ENCODE data around the gene SELE. TPM values are rescaled to one million over a fixed set of nuclear protein-coding genes. Genes with fewer than 3 reads are reported as not detected.

SELE gene
- total and polyA plus RNA-seq, 2 experiments from 2014 or later, result not detected

DNA sequence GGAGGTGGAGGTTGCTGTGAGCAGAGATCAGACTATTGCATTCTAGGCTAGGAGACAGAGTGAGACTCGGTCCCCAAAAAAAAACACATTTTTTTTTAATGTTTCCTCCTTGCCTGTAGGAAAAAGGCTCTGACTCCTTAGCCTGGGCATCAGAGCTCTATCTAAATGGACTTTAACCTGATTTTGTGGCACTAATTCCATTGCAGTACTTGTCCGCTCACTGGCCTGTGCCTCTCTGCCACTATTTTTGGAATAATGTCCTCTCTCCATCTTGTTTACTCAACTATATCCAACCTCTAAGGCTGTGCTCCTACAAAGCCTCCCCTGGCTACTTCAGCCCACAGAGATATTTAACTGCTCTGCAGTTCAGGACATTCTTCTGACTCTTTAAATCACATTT lies 34.3 kb upstream of the SELE start:
- Histone ChIP-seq H4K20me1 (ENCODE audit: insufficient read depth) (no peaks in the 10 kb centered on the region), H3K9me3 (ENCODE audit: low read depth) (no peaks in the 10 kb centered on the region), H3K4me2 (ENCODE audit: unreplicated experiment) (no peak overlapping the region), H3K36me3 (ENCODE audit: low read depth) (no peaks in the 10 kb centered on the region), H2AFZ (no peak overlapping the region), H3K27me3 (replicated peaks; ENCODE audit: insufficient read depth) (peaks cover 4% of the 10 kb centered on the region), H3K4me3 (no peak overlapping the region), H3K4me1 (ENCODE audit: insufficient read depth) (no peaks in the 10 kb centered on the region), H3K27ac (no peak overlapping the region), H3K9ac (no peak overlapping the region), H3F3A (ENCODE audit: insufficient read depth) (no peaks in the 10 kb centered on the region), H3K9me2 (ENCODE audit: insufficient read depth) (no peaks in the 10 kb centered on the region), H3K79me2 (ENCODE audit: insufficient read depth) (no peaks in the 10 kb centered on the region)
- in situ Hi-C loops (cut with MboI), result no loop called here
- 64 to 77% methylated on average over 2 of the region's 2 CpGs for WGBS, 2 experiments (ENCODE audit: low coverage in 1 of 2, low lambda C conversion rate in 2 of 2, missing lambda C conversion rate in 2 of 2)
- DNase-seq, result no peak
- TF ChIP-seq EZH2 (IDR thresholded peaks at IDR 0.05; ENCODE audit: insufficient read depth, poor library complexity, severe bottlenecking), result no peak
- no peak for TF ChIP-seq EZH2phosphoT487 (IDR thresholded peaks at IDR 0.05; ENCODE audit: insufficient read depth, low read depth)

DNA sequence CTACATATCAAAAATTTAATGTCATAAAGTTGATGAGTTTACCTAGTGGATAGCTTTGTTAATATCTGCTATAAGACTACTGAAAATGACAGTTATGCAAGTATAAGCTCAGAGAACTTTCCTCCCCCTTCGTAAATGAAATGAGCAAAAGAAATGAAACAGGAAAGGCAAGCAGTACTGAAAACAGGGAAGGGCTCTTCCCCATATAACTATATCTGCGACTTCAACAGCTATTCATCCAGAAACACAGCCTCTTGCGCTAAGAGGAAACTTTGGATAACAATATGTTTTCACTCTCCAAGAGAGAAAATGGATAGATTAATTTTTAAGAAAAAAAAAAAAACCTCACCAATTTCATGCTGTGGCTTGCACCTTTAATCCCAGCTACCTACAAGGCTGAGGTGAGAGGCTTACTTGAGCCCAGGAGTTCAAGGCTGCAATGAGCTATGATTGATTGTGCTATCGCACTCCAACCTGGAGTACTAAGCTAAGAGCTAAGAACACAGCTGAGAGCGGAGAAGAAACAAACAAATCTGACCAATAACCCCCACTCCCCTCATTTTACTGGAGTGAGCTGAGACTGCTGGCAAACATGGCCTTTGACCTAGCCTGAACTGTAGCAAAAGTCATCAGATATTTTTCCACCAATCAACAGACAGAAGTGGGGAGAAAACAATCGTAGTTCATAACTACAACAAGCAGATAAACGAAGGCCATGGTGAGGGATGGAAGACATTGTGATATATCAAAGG lies 31.9 kb upstream of the SELE start:
- Histone ChIP-seq H3K4me2 (ENCODE audit: unreplicated experiment) (no peak overlapping the region), H3K4me3 (no peak overlapping the region), H3F3A (ENCODE audit: insufficient read depth) (no peaks in the 10 kb centered on the region), H4K20me1 (ENCODE audit: insufficient read depth) (no peaks in the 10 kb centered on the region), H3K27me3 (replicated peaks; ENCODE audit: insufficient read depth) (no peaks in the 10 kb centered on the region; the same call in 1 of the 2 replicates), H3K4me1 (ENCODE audit: insufficient read depth) (no peaks in the 10 kb centered on the region), H3K9me3 (ENCODE audit: low read depth) (no peaks in the 10 kb centered on the region), H3K36me3 (ENCODE audit: low read depth) (no peaks in the 10 kb centered on the region), H3K9ac (no peak overlapping the region), H3K9me2 (ENCODE audit: insufficient read depth) (no peaks in the 10 kb centered on the region), H3K27ac (no peak overlapping the region), H3K79me2 (ENCODE audit: insufficient read depth) (no peaks in the 10 kb centered on the region), H2AFZ (no peak overlapping the region)
- 51 to 57% methylated on average over 7 of the region's 7 CpGs for WGBS, 2 experiments (ENCODE audit: low coverage in 1 of 2, low lambda C conversion rate in 2 of 2, missing lambda C conversion rate in 2 of 2)
- in situ Hi-C loops (cut with MboI), result no loop called here
- DNase-seq, result no peak
- TF ChIP-seq EZH2 (IDR thresholded peaks at IDR 0.05; ENCODE audit: insufficient read depth, poor library complexity, severe bottlenecking) (no peak), EZH2phosphoT487 (IDR thresholded peaks at IDR 0.05; ENCODE audit: insufficient read depth, low read depth) (no peak)

DNA sequence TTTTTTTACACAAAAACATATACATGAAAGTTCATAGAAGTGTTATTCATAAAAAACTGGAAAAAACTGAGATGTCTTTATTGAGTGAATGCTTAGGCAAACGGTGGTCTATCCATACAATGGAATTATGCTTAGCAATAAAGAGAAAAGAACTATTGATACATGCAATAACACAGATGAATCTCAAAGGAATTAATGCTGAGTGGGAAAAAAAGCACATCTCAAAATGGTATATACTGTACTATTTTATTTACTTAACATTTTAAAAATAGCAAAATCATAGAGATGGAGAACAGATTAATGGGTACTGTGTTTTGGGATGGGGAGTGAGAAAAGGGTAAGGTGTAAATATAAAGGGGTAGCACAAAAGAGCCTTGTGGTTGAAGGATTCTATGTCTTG lies 31.0 kb upstream of the SELE start:
- no peak overlapping the region for H3K27ac ChIP-seq
- H2AFZ ChIP-seq, result no peak overlapping the region
- 2 to 4% methylated on average over 1 of the region's 1 CpG for WGBS, 2 experiments (ENCODE audit: low coverage in 1 of 2, low lambda C conversion rate in 2 of 2, missing lambda C conversion rate in 2 of 2)
- H3F3A ChIP-seq (ENCODE audit: insufficient read depth), result no peaks in the 10 kb centered on the region
- H3K36me3 ChIP-seq (ENCODE audit: low read depth), result no peaks in the 10 kb centered on the region
- no peaks in the 10 kb centered on the region for H3K9me2 ChIP-seq (ENCODE audit: insufficient read depth)
- no peak overlapping the region for H3K9ac ChIP-seq
- H3K27me3 ChIP-seq (replicated peaks; ENCODE audit: insufficient read depth), result no peaks in the 10 kb centered on the region; the same call in 1 of the 2 replicates
- H3K9me3 ChIP-seq (ENCODE audit: low read depth), result no peaks in the 10 kb centered on the region
- H3K79me2 ChIP-seq (ENCODE audit: insufficient read depth), result no peaks in the 10 kb centered on the region
- no peak for TF ChIP-seq EZH2 (IDR thresholded peaks at IDR 0.05; ENCODE audit: insufficient read depth, poor library complexity, severe bottlenecking)
- no peak for TF ChIP-seq EZH2phosphoT487 (IDR thresholded peaks at IDR 0.05; ENCODE audit: insufficient read depth, low read depth)
- in situ Hi-C loops (cut with MboI), result no loop called here
- no peaks in the 10 kb centered on the region for H4K20me1 ChIP-seq (ENCODE audit: insufficient read depth)
- no peak overlapping the region for H3K4me3 ChIP-seq
- H3K4me1 ChIP-seq (ENCODE audit: insufficient read depth), result no peaks in the 10 kb centered on the region
- DNase-seq, result no peak
- no peak overlapping the region for H3K4me2 ChIP-seq (ENCODE audit: unreplicated experiment)

GRCh38 chr1:169762699-169763098 lies 28.8 kb upstream of the SELE start:
- no peak overlapping the region for H3K4me3 ChIP-seq
- in situ Hi-C loops (cut with MboI), result no loop called here
- H3K36me3 ChIP-seq (ENCODE audit: low read depth), result no peaks in the 10 kb centered on the region
- H3K4me1 ChIP-seq (ENCODE audit: insufficient read depth), result no peaks in the 10 kb centered on the region
- no peaks in the 10 kb centered on the region for H3K9me2 ChIP-seq (ENCODE audit: insufficient read depth)
- no peak overlapping the region for H2AFZ ChIP-seq
- no peaks in the 10 kb centered on the region for H3F3A ChIP-seq (ENCODE audit: insufficient read depth)
- TF ChIP-seq EZH2phosphoT487 (IDR thresholded peaks at IDR 0.05; ENCODE audit: insufficient read depth, low read depth) (no peak), EZH2 (IDR thresholded peaks at IDR 0.05; ENCODE audit: insufficient read depth, poor library complexity, severe bottlenecking) (no peak)
- no peak for DNase-seq
- no peaks in the 10 kb centered on the region for H4K20me1 ChIP-seq (ENCODE audit: insufficient read depth)
- H3K27ac ChIP-seq, result no peak overlapping the region
- 27 to 54% methylated on average over 1 of the region's 1 CpG for WGBS, 2 experiments (ENCODE audit: low coverage in 1 of 2, low lambda C conversion rate in 2 of 2, missing lambda C conversion rate in 2 of 2)
- H3K9me3 ChIP-seq (ENCODE audit: low read depth), result no peaks in the 10 kb centered on the region
- no peaks in the 10 kb centered on the region for H3K79me2 ChIP-seq (ENCODE audit: insufficient read depth)
- no peaks in the 10 kb centered on the region; the same call in 1 of the 2 replicates for H3K27me3 ChIP-seq (replicated peaks; ENCODE audit: insufficient read depth)
- H3K4me2 ChIP-seq (ENCODE audit: unreplicated experiment), result no peak overlapping the region
- no peak overlapping the region for H3K9ac ChIP-seq
